ENCODE measurements around the gene RNF182. TPM values are rescaled to one million over a fixed set of nuclear protein-coding genes. Genes with fewer than 3 reads are reported as not detected.

RNF182 gene
- total and polyA plus RNA-seq, 7 donors, result 0.01 to 0.09 (median 0.04) TPM; not detected in 3

- TF ChIP-seq, protein P1, sequence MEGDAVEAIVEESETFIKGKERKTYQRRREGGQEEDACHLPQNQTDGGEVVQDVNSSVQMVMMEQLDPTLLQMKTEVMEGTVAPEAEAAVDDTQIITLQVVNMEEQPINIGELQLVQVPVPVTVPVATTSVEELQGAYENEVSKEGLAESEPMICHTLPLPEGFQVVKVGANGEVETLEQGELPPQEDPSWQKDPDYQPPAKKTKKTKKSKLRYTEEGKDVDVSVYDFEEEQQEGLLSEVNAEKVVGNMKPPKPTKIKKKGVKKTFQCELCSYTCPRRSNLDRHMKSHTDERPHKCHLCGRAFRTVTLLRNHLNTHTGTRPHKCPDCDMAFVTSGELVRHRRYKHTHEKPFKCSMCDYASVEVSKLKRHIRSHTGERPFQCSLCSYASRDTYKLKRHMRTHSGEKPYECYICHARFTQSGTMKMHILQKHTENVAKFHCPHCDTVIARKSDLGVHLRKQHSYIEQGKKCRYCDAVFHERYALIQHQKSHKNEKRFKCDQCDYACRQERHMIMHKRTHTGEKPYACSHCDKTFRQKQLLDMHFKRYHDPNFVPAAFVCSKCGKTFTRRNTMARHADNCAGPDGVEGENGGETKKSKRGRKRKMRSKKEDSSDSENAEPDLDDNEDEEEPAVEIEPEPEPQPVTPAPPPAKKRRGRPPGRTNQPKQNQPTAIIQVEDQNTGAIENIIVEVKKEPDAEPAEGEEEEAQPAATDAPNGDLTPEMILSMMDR (IDR thresholded peaks at IDR 0.05), result no peak
- Histone ChIP-seq H3K4me1 (peaks cover 7% of the 10 kb centered on the region), H3K27ac (no peak overlapping the region), H3K4me3 (no peak overlapping the region), H3K36me3 (ENCODE audit: insufficient read depth in 1 of 2, low read depth in 1 of 2) (no peaks in the 10 kb centered on the region), H3K9me3 (no peaks in the 10 kb centered on the region), H3K27me3 (ENCODE audit: insufficient read depth in 3 of 3, low read length in 2 of 3) (peaks cover 0 to 4% (median 3%) of the 10 kb centered on the region in 3 donors)
- no peak for ATAC-seq
- no peak for DNase-seq
- intact Hi-C loops (cut with DNase I), result no loop called here
- 81 to 87% (median 82%) methylated on average over 3 of the region's 3 CpGs for WGBS, 3 donors
Measured at GRCh38 chr6:13915561-13916229, 9.1 kb upstream of the RNF182 start.

DNA sequence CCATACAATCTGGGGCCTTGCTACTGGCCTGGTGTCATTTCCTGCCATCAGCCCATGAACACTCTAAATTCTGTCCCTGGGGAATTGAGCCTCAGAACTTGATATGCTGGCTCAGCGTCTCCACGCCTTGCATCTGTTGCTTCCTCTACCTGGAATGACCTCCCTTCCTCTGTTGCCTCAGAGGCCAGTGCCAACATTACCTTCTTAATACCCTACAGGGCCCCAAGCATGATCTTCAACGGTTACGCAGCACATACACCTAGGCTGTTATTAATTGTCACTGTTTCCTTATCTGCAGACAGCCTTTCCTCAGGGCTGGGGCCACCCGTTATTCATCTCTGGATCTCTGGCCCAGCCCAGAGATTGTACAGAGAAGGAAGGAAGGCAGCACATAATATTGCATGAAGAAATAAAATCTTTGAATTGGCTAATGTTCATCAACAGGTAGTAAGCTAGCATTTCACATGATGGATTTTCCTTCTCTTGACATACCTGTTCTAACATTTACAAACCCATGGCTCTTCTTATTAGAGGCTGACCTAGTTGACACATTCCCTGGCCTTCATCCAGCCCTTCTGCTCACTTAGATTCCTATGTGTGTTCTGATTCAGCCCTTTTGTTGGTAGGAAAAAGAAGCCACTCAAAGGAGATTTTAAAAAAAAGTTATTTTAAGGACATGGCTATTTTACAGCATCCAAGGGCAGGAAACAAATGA lies 8.4 kb upstream of the RNF182 start:
- Histone ChIP-seq H3K36me3 (ENCODE audit: insufficient read depth in 1 of 2, low read depth in 1 of 2) (no peaks in the 10 kb centered on the region), H3K4me1 (peaks cover 7% of the 10 kb centered on the region), H3K27ac (no peak overlapping the region), H3K9me3 (no peaks in the 10 kb centered on the region), H3K4me3 (no peak overlapping the region), H3K27me3 (ENCODE audit: insufficient read depth in 3 of 3, low read length in 2 of 3) (peaks cover 0 to 5% (median 4%) of the 10 kb centered on the region in 3 donors)
- intact Hi-C loops (cut with DNase I), result no loop called here
- DNase-seq (no peak), ATAC-seq (peak in 2 of 4 donors; percentile 27 to 73)
- TF ChIP-seq, protein P1 (IDR thresholded peaks at IDR 0.05), result no peak
- 19 to 56% (median 30%) methylated on average over 5 of the region's 5 CpGs for WGBS, 3 donors

GRCh38 chr6:13917141-13917540 lies 7.6 kb upstream of the RNF182 start:
- Histone ChIP-seq H3K4me1 (peaks cover 7% of the 10 kb centered on the region), H3K27ac (no peak overlapping the region), H3K9me3 (no peaks in the 10 kb centered on the region), H3K27me3 (ENCODE audit: insufficient read depth in 3 of 3, low read length in 2 of 3) (peaks cover 0 to 10% (median 4%) of the 10 kb centered on the region in 3 donors), H3K4me3 (no peak overlapping the region), H3K36me3 (ENCODE audit: insufficient read depth in 1 of 2, low read depth in 1 of 2) (no peaks in the 10 kb centered on the region)
- ATAC-seq (no peak), DNase-seq (no peak)
- intact Hi-C loops (cut with DNase I), result no loop called here
- 69 to 90% (median 70%) methylated on average over 1 of the region's 1 CpG for WGBS, 3 donors
- TF ChIP-seq, protein P1 (IDR thresholded peaks at IDR 0.05), result no peak

GRCh38 chr6:13918686-13919250 lies 6.0 kb upstream of the RNF182 start:
- no peaks in the 10 kb centered on the region for H3K36me3 ChIP-seq (ENCODE audit: insufficient read depth in 1 of 2, low read depth in 1 of 2)
- peaks cover 0 to 24% (median 5%) of the 10 kb centered on the region in 3 donors for H3K27me3 ChIP-seq (ENCODE audit: insufficient read depth in 3 of 3, low read length in 2 of 3)
- no peak overlapping the region for H3K27ac ChIP-seq
- DNase-seq, result no peak
- H3K4me3 ChIP-seq, result no peak overlapping the region
- H3K4me1 ChIP-seq, result peaks cover 7% of the 10 kb centered on the region
- 89 to 91% (median 91%) methylated on average over 4 of the region's 4 CpGs for WGBS, 3 donors
- no peaks in the 10 kb centered on the region for H3K9me3 ChIP-seq
- intact Hi-C loops (cut with DNase I), result no loop called here
- TF ChIP-seq, protein P1 (IDR thresholded peaks at IDR 0.05), result no peak
- no peak for ATAC-seq

Data from psoas muscle (tissue), 8 donors.